NCI-H526 (cell line): Measurements from ENCODE around the gene CLEC3A.
"Not testable (repeated sequence)": the region's sequence is repeated elsewhere in the genome, so short reads cannot be mapped to it uniquely, and the experiment has no call there.

Experiments used
- DNase-seq, 2 experiments: peaks; one replicate each; lab custom pipeline; 2025; lab: John Stamatoyannopoulos, UW

The CLEC3A gene

GRCh38 chr16:78028018-78028417, 5.7 kb downstream of the CLEC3A start:
- no peak for DNase-seq

- DNase-seq: no peak
Observed at GRCh38 chr16:78034530-78034929, 12.2 kb downstream of the CLEC3A start.

GRCh38 chr16:78035012-78035411, 12.7 kb downstream of the CLEC3A start:
- no peak for DNase-seq

- DNase-seq: no peak
Observed at GRCh38 chr16:78040396-78040795, 18.0 kb downstream of the CLEC3A start.

- no peak for DNase-seq
Observed at GRCh38 chr16:78045865-78046581, 23.7 kb downstream of the CLEC3A start.

- no peak for DNase-seq
Observed at GRCh38 chr16:78048319-78048718, 26.0 kb downstream of the CLEC3A start.

GRCh38 chr16:78050734-78051400, 28.5 kb downstream of the CLEC3A start:
- no peak for DNase-seq

GRCh38 chr16:78057803-78058564, 35.6 kb downstream of the CLEC3A start:
- DNase-seq: no peak

- not testable (repeated sequence) for DNase-seq
Observed at GRCh38 chr16:78059806-78060205, 37.5 kb downstream of the CLEC3A start.

GRCh38 chr16:78060295-78060694, 37.9 kb downstream of the CLEC3A start:
- DNase-seq: no peak

GRCh38 chr16:78060809-78061208, 38.5 kb downstream of the CLEC3A start:
- DNase-seq: no peak

- DNase-seq: no peak
Observed at GRCh38 chr16:78065319-78065718, 43.0 kb downstream of the CLEC3A start.

GRCh38 chr16:78069913-78070312, 47.6 kb downstream of the CLEC3A start:
- no peak for DNase-seq

GRCh38 chr16:78072275-78072674, 49.9 kb downstream of the CLEC3A start:
- DNase-seq: no peak

GRCh38 chr16:78075800-78076199, 53.5 kb downstream of the CLEC3A start:
- no peak for DNase-seq

GRCh38 chr16:78081341-78081740, 59.0 kb downstream of the CLEC3A start:
- DNase-seq: no peak
